HEK293 (cell line): Measurements from ENCODE around the gene TTLL7.

Experiments
- BCL11B ChIP-seq: fragments of 450-650 bp; formaldehyde crosslinking; IDR thresholded peaks from 2 replicates; pipeline ENCODE4 v1.5.1; 2016; ENCODE audit warnings: low read depth, missing biosample characterization, missing genetic modification characterization
- GLIS1 ChIP-seq: fragments of 450-650 bp; formaldehyde crosslinking; IDR thresholded peaks from 2 replicates; pipeline ENCODE4 v1.5.1; 2016; ENCODE audit warnings: missing biosample characterization, missing genetic modification characterization
- SALL2 ChIP-seq: fragments of 450-650 bp; formaldehyde crosslinking; IDR thresholded peaks from 2 replicates; pipeline ENCODE4 v1.5.0; 2017; ENCODE audit warnings: missing biosample characterization, mild to moderate bottlenecking, missing genetic modification characterization, borderline replicate concordance
- TCF7L2 ChIP-seq: IDR thresholded peaks from 2 replicates; pipeline ENCODE4 v1.6.1; 2011; ENCODE audit warnings: low read depth, mild to moderate bottlenecking, inconsistent platforms, low read length, moderate library complexity, borderline replicate concordance
- ZBTB7A ChIP-seq: fragments of 450-650 bp; formaldehyde crosslinking; IDR thresholded peaks from 2 replicates; pipeline ENCODE4 v1.5.1; 2016; ENCODE audit warnings: low read depth, missing biosample characterization, missing genetic modification characterization
- ZNF121 ChIP-seq: fragments of 450-650 bp; formaldehyde crosslinking; IDR thresholded peaks from 2 replicates; pipeline ENCODE4 v1.5.1; 2016; ENCODE audit warnings: missing biosample characterization, missing genetic modification characterization
- ZNF350 ChIP-seq: fragments of 450-650 bp; formaldehyde crosslinking; IDR thresholded peaks from 2 replicates; pipeline ENCODE4 v1.5.0; 2017; ENCODE audit warnings: missing biosample characterization, mild to moderate bottlenecking, missing genetic modification characterization
- ZNF426 ChIP-seq: fragments of 450-650 bp; formaldehyde crosslinking; IDR thresholded peaks from 2 replicates; pipeline ENCODE4 v1.5.1; 2017; ENCODE audit warnings: missing biosample characterization, missing genetic modification characterization, mild to moderate bottlenecking, inconsistent platforms, moderate library complexity
- ZNF473 ChIP-seq: fragments of 450-650 bp; formaldehyde crosslinking; IDR thresholded peaks from 2 replicates; pipeline ENCODE4 v1.5.1; 2017; ENCODE audit warnings: missing biosample characterization, missing genetic modification characterization
- ZNF555 ChIP-seq: fragments of 450-650 bp; formaldehyde crosslinking; conservative IDR thresholded peaks from 2 replicates; pipeline ENCODE4 v1.5.1; 2017; ENCODE audit warnings: missing biosample characterization, mild to moderate bottlenecking, missing genetic modification characterization, inconsistent platforms
- ZNF585B ChIP-seq: fragments of 450-650 bp; formaldehyde crosslinking; IDR thresholded peaks from 2 replicates; pipeline ENCODE4 v1.5.1; 2016; ENCODE audit warnings: missing biosample characterization, missing genetic modification characterization
- TF ChIP-seq, protein P1 (sequence below): fragments of 450-650 bp; formaldehyde crosslinking; IDR thresholded peaks from 2 replicates; pipeline ENCODE4 v1.5.1; 2016; ENCODE audit warnings: missing biosample characterization, missing genetic modification characterization
- TF ChIP-seq, protein P2 (sequence below): fragments of 450-650 bp; formaldehyde crosslinking; IDR thresholded peaks from 2 replicates; pipeline ENCODE4 v1.5.1; 2016; ENCODE audit warnings: missing biosample characterization, missing genetic modification characterization, low read depth
- TF ChIP-seq, protein P3 (sequence below): fragments of 450-650 bp; formaldehyde crosslinking; IDR thresholded peaks from 2 replicates; pipeline ENCODE4; 2016; ENCODE audit warnings: missing biosample characterization, missing genetic modification characterization
- TF ChIP-seq, protein P4 (sequence below): fragments of 450-650 bp; formaldehyde crosslinking; IDR thresholded peaks from 2 replicates; pipeline ENCODE4 v1.5.1; 2017; ENCODE audit warnings: missing biosample characterization, missing genetic modification characterization
- TF ChIP-seq, protein P5 (sequence below): fragments of 450-650 bp; formaldehyde crosslinking; IDR thresholded peaks from 2 replicates; pipeline ENCODE4 v1.5.1; 2016; ENCODE audit warnings: missing biosample characterization, missing genetic modification characterization, borderline replicate concordance
- TF ChIP-seq, protein P6 (sequence below): fragments of 450-650 bp; IDR thresholded peaks from 2 replicates; pipeline ENCODE4 v1.5.1; 2018; ENCODE audit warnings: missing biosample characterization, missing genetic modification characterization
- TF ChIP-seq, protein P7 (sequence below): fragments of 450-650 bp; formaldehyde crosslinking; IDR thresholded peaks from 2 replicates; pipeline ENCODE4 v1.5.1; 2017; ENCODE audit warnings: missing biosample characterization, missing genetic modification characterization

Gene TTLL7

DNA sequence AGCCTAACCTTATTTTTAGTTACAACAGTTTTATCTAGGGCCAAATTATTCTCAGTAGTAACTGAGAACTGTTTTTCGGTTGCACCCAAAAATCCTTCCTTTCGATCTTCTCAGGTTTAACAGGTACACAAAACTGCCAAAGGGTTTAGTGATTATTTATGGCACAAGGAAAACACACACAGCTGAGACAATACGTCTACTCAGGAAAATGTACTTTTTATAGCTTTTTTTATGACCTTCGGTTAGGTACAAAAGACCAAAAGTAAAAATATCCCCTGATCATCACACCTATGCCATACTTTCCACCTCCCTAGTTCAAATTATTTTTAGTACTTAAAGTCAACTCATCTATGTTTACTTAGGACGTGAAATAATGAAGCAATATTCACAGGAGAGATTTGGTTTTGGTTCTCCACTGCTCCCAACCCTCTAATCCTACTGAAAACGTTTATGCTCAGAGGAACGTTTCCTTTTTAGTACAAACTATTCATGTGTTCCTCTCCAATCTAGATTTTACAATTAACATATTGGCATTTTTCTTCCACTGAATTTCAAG is 48.7 kb downstream of the TTLL7 start (continued):
- TF ChIP-seq, protein P1, sequence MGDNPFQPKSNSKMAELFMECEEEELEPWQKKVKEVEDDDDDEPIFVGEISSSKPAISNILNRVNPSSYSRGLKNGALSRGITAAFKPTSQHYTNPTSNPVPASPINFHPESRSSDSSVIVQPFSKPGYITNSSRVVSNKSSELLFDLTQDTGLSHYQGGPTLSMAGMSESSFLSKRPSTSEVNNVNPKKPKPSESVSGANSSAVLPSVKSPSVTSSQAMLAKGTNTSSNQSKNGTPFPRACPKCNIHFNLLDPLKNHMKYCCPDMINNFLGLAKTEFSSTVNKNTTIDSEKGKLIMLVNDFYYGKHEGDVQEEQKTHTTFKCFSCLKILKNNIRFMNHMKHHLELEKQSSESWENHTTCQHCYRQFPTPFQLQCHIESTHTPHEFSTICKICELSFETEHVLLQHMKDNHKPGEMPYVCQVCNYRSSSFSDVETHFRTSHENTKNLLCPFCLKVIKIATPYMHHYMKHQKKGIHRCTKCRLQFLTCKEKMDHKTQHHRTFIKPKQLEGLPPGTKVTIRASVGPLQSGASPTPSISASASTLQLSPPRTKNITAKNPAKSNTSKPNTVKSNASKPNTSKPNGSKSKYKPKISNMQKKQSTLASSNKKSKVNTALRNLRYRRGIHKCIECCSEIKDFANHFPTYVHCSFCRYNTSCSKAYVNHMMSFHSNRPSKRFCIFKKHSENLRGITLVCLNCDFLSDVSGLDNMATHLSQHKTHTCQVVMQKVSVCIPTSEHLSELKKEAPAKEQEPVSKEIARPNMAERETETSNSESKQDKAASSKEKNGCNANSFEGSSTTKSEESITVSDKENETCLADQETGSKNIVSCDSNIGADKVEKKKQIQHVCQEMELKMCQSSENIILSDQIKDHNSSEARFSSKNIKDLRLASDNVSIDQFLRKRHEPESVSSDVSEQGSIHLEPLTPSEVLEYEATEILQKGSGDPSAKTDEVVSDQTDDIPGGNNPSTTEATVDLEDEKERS (tag by site-specific recombination): no peak
- 0 out of 2 replicates have a peak, but pooled peaks have one; percentile 16 for TF ChIP-seq ZNF350 (tag by site-specific recombination)
- TF ChIP-seq, protein P2, sequence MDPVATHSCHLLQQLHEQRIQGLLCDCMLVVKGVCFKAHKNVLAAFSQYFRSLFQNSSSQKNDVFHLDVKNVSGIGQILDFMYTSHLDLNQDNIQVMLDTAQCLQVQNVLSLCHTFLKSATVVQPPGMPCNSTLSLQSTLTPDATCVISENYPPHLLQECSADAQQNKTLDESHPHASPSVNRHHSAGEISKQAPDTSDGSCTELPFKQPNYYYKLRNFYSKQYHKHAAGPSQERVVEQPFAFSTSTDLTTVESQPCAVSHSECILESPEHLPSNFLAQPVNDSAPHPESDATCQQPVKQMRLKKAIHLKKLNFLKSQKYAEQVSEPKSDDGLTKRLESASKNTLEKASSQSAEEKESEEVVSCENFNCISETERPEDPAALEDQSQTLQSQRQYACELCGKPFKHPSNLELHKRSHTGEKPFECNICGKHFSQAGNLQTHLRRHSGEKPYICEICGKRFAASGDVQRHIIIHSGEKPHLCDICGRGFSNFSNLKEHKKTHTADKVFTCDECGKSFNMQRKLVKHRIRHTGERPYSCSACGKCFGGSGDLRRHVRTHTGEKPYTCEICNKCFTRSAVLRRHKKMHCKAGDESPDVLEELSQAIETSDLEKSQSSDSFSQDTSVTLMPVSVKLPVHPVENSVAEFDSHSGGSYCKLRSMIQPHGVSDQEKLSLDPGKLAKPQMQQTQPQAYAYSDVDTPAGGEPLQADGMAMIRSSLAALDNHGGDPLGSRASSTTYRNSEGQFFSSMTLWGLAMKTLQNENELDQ (tag by site-specific recombination): no peak
- TF ChIP-seq, protein P3, sequence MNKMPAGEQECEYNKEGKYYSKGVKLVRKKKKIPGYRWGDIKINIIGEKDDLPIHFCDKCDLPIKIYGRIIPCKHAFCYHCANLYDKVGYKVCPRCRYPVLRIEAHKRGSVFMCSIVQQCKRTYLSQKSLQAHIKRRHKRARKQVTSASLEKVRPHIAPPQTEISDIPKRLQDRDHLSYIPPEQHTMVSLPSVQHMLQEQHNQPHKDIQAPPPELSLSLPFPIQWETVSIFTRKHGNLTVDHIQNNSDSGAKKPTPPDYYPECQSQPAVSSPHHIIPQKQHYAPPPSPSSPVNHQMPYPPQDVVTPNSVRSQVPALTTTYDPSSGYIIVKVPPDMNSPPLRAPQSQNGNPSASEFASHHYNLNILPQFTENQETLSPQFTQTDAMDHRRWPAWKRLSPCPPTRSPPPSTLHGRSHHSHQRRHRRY (tag by site-specific recombination): no peak
- TF ChIP-seq ZNF555 (tag by site-specific recombination): no peak
- TF ChIP-seq TCF7L2: peak; percentile 45; the same call in 1 of the 2 replicates
- TF ChIP-seq ZNF473 (tag by site-specific recombination): no peak
- TF ChIP-seq GLIS1: no peak
- TF ChIP-seq, protein P4, sequence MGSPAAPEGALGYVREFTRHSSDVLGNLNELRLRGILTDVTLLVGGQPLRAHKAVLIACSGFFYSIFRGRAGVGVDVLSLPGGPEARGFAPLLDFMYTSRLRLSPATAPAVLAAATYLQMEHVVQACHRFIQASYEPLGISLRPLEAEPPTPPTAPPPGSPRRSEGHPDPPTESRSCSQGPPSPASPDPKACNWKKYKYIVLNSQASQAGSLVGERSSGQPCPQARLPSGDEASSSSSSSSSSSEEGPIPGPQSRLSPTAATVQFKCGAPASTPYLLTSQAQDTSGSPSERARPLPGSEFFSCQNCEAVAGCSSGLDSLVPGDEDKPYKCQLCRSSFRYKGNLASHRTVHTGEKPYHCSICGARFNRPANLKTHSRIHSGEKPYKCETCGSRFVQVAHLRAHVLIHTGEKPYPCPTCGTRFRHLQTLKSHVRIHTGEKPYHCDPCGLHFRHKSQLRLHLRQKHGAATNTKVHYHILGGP: peak; percentile 58; the same call in 1 of the 2 replicates
- TF ChIP-seq, protein P5, sequence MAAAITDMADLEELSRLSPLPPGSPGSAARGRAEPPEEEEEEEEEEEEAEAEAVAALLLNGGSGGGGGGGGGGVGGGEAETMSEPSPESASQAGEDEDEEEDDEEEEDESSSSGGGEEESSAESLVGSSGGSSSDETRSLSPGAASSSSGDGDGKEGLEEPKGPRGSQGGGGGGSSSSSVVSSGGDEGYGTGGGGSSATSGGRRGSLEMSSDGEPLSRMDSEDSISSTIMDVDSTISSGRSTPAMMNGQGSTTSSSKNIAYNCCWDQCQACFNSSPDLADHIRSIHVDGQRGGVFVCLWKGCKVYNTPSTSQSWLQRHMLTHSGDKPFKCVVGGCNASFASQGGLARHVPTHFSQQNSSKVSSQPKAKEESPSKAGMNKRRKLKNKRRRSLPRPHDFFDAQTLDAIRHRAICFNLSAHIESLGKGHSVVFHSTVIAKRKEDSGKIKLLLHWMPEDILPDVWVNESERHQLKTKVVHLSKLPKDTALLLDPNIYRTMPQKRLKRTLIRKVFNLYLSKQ (tag by site-specific recombination): no peak
- no peak for TF ChIP-seq ZNF585B (tag by site-specific recombination)
- no peak for TF ChIP-seq ZNF426
- TF ChIP-seq SALL2: no peak
- TF ChIP-seq ZNF121: no peak
- TF ChIP-seq, protein P6, sequence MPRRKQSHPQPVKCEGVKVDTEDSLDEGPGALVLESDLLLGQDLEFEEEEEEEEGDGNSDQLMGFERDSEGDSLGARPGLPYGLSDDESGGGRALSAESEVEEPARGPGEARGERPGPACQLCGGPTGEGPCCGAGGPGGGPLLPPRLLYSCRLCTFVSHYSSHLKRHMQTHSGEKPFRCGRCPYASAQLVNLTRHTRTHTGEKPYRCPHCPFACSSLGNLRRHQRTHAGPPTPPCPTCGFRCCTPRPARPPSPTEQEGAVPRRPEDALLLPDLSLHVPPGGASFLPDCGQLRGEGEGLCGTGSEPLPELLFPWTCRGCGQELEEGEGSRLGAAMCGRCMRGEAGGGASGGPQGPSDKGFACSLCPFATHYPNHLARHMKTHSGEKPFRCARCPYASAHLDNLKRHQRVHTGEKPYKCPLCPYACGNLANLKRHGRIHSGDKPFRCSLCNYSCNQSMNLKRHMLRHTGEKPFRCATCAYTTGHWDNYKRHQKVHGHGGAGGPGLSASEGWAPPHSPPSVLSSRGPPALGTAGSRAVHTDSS: no peak
- TF ChIP-seq, protein P7, sequence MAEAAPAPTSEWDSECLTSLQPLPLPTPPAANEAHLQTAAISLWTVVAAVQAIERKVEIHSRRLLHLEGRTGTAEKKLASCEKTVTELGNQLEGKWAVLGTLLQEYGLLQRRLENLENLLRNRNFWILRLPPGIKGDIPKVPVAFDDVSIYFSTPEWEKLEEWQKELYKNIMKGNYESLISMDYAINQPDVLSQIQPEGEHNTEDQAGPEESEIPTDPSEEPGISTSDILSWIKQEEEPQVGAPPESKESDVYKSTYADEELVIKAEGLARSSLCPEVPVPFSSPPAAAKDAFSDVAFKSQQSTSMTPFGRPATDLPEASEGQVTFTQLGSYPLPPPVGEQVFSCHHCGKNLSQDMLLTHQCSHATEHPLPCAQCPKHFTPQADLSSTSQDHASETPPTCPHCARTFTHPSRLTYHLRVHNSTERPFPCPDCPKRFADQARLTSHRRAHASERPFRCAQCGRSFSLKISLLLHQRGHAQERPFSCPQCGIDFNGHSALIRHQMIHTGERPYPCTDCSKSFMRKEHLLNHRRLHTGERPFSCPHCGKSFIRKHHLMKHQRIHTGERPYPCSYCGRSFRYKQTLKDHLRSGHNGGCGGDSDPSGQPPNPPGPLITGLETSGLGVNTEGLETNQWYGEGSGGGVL (tag by site-specific recombination): no peak
- TF ChIP-seq BCL11B (tag by site-specific recombination): no peak
- TF ChIP-seq ZBTB7A (tag by site-specific recombination): no peak
- TF ChIP-seq, all 188 proteins: peak for 6
